ENCODE measurements around the gene IMPDH1.

IMPDH1 gene

GRCh38 chr7:128374041-128374440 lies 35.7 kb downstream of the IMPDH1 start:
- H3K36me3 ChIP-seq (ENCODE audit: control insufficient read depth in 4 of 4, insufficient read depth in 4 of 4, low read length in 3 of 4), result no peaks in the 10 kb centered on the region
- CTCF ChIA-PET, result interaction anchor here (1.3 to 67.2 kb wide), 6 partner anchors 12 to 86 kb away, joined by 4 to 1829 read pairs (median 10); partner anchors contain the start of gene IMPDH1
- H3K4me1 ChIP-seq (ENCODE audit: control extremely low read depth in 1 of 4, control insufficient read depth in 4 of 4, insufficient read depth in 4 of 4, low read length in 3 of 4), result peaks cover 0 to 5% (median 4%) of the 10 kb centered on the region in 4 experiments
- POLR2A ChIA-PET, result interaction anchor here (1.6 kb wide), 1 partner anchor 13 kb away, joined by 4 read pairs; the partner anchor contains the start of gene PRRT4
- no peak overlapping the region for H3K4me3 ChIP-seq (ENCODE audit: control insufficient read depth in 1 of 7, extremely low read depth in 1 of 7, insufficient read depth in 4 of 7, low read depth in 2 of 7, low read length in 6 of 7)
- no peaks in the 10 kb centered on the region for H3K9me3 ChIP-seq (ENCODE audit: control extremely low read depth in 1 of 5, control insufficient read depth in 4 of 5, insufficient read depth in 2 of 5, low read depth in 1 of 5, low read length in 4 of 5)
- no peak overlapping the region for H3K27ac ChIP-seq (ENCODE audit: insufficient read depth in 1 of 2, low read depth in 1 of 2, low read length in 2 of 2, poor library complexity in 1 of 2, severe bottlenecking in 2 of 2)
- 100% methylated on average over 1 of the region's 1 CpG for WGBS (ENCODE audit: insufficient coverage)
- H3K27me3 ChIP-seq (replicated peaks in 2 of 5; ENCODE audit: control insufficient read depth in 4 of 5, insufficient read depth in 5 of 5, low read length in 4 of 5), result no peaks in the 10 kb centered on the region
- DNase-seq, result no peak

DNA sequence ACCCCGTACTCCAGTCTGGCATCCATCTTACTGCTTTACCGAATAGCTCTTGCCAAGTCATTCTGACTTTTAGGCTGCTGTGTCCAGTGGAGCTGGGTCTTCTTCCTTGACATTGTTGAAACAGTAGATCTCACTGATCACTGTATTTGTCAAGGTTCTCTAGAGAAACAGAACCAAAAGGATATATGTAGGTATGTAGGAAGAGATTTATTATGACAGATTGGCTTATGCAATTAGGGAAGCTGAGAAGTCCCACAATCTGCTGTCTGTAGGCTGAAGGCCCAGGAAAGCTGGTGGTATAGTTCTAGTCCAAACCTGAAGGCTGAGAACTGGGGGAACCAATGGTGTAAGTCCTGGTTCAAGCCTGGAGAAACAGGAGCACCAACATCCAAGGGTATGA lies 36.2 kb downstream of the IMPDH1 start:
- ChIA-PET POLR2A (interaction anchor here (1.6 kb wide), 1 partner anchor 12 kb away, joined by 4 read pairs; the partner anchor contains the start of gene PRRT4), CTCF (interaction anchor here (0.9 to 67.2 kb wide), 8 partner anchors 11 to 86 kb away, joined by 3 to 1829 read pairs (median 6); partner anchors contain the start of gene IMPDH1)
- H3K9me3 ChIP-seq (ENCODE audit: control extremely low read depth in 1 of 5, control insufficient read depth in 4 of 5, insufficient read depth in 2 of 5, low read depth in 1 of 5, low read length in 4 of 5), result no peaks in the 10 kb centered on the region
- 94% methylated on average over 2 of the region's 2 CpGs for WGBS (ENCODE audit: insufficient coverage)
- H3K4me1 ChIP-seq (ENCODE audit: control extremely low read depth in 1 of 4, control insufficient read depth in 4 of 4, insufficient read depth in 4 of 4, low read length in 3 of 4), result peaks cover 0 to under 1% (median under 1%) of the 10 kb centered on the region in 4 experiments
- H3K4me3 ChIP-seq (ENCODE audit: control insufficient read depth in 1 of 7, extremely low read depth in 1 of 7, insufficient read depth in 4 of 7, low read depth in 2 of 7, low read length in 6 of 7), result no peak overlapping the region
- DNase-seq, result no peak
- no peak overlapping the region for H3K27ac ChIP-seq (ENCODE audit: insufficient read depth in 1 of 2, low read depth in 1 of 2, low read length in 2 of 2, poor library complexity in 1 of 2, severe bottlenecking in 2 of 2)
- no peaks in the 10 kb centered on the region for H3K27me3 ChIP-seq (replicated peaks in 2 of 5; ENCODE audit: control insufficient read depth in 4 of 5, insufficient read depth in 5 of 5, low read length in 4 of 5)
- H3K36me3 ChIP-seq (ENCODE audit: control insufficient read depth in 4 of 4, insufficient read depth in 4 of 4, low read length in 3 of 4), result no peaks in the 10 kb centered on the region

- no CpG with 5 or more reads among the region's 4 CpGs for WGBS (ENCODE audit: insufficient coverage)
- Histone ChIP-seq H3K27ac (ENCODE audit: insufficient read depth in 1 of 2, low read depth in 1 of 2, low read length in 2 of 2, poor library complexity in 1 of 2, severe bottlenecking in 2 of 2) (no peak overlapping the region), H3K27me3 (replicated peaks in 2 of 5; ENCODE audit: control insufficient read depth in 4 of 5, insufficient read depth in 5 of 5, low read length in 4 of 5) (peaks cover 0 to 6% (median 0%) of the 10 kb centered on the region in 5 experiments), H3K36me3 (ENCODE audit: control insufficient read depth in 4 of 4, insufficient read depth in 4 of 4, low read length in 3 of 4) (no peaks in the 10 kb centered on the region), H3K4me1 (ENCODE audit: control extremely low read depth in 1 of 4, control insufficient read depth in 4 of 4, insufficient read depth in 4 of 4, low read length in 3 of 4) (no peaks in the 10 kb centered on the region), H3K4me3 (ENCODE audit: control insufficient read depth in 1 of 7, extremely low read depth in 1 of 7, insufficient read depth in 4 of 7, low read depth in 2 of 7, low read length in 6 of 7) (no peak overlapping the region), H3K9me3 (ENCODE audit: control extremely low read depth in 1 of 5, control insufficient read depth in 4 of 5, insufficient read depth in 2 of 5, low read depth in 1 of 5, low read length in 4 of 5) (no peaks in the 10 kb centered on the region)
- DNase-seq, result no peak
- POLR2A ChIA-PET, result no interaction called here
- CTCF ChIA-PET, result interaction anchor here (67.2 kb wide), 1 partner anchor 39 kb away, joined by 1829 read pairs; the partner anchor contains the start of gene IMPDH1
Measured at GRCh38 chr7:128370491-128370890, 39.3 kb downstream of the IMPDH1 start.

GRCh38 chr7:128366986-128367385 lies 42.8 kb downstream of the IMPDH1 start:
- Histone ChIP-seq H3K36me3 (ENCODE audit: control insufficient read depth in 4 of 4, insufficient read depth in 4 of 4, low read length in 3 of 4) (no peaks in the 10 kb centered on the region), H3K27ac (ENCODE audit: insufficient read depth in 1 of 2, low read depth in 1 of 2, low read length in 2 of 2, poor library complexity in 1 of 2, severe bottlenecking in 2 of 2) (no peak overlapping the region), H3K9me3 (ENCODE audit: control extremely low read depth in 1 of 5, control insufficient read depth in 4 of 5, insufficient read depth in 2 of 5, low read depth in 1 of 5, low read length in 4 of 5) (no peaks in the 10 kb centered on the region), H3K27me3 (replicated peaks in 2 of 5; ENCODE audit: control insufficient read depth in 4 of 5, insufficient read depth in 5 of 5, low read length in 4 of 5) (peaks cover 8 to 33% (median 22%) of the 10 kb centered on the region in 5 experiments), H3K4me1 (ENCODE audit: control extremely low read depth in 1 of 4, control insufficient read depth in 4 of 4, insufficient read depth in 4 of 4, low read length in 3 of 4) (peaks cover 0 to 2% (median 2%) of the 10 kb centered on the region in 4 experiments), H3K4me3 (ENCODE audit: control insufficient read depth in 1 of 7, extremely low read depth in 1 of 7, insufficient read depth in 4 of 7, low read depth in 2 of 7, low read length in 6 of 7) (no peak overlapping the region)
- ChIA-PET POLR2A (no interaction called here), CTCF (interaction anchor here (0.9 to 67.2 kb wide), 3 partner anchors 12 to 42 kb away, joined by 3 to 1829 read pairs (median 6); partner anchors contain the start of gene IMPDH1)
- no peak for DNase-seq

GRCh38 chr7:128366300-128366699 lies 43.5 kb downstream of the IMPDH1 start:
- WGBS (ENCODE audit: insufficient coverage), result 43% methylated on average over 1 of the region's 1 CpG
- CTCF ChIA-PET, result interaction anchor here (0.9 to 67.2 kb wide), 3 partner anchors 11 to 43 kb away, joined by 3 to 1829 read pairs (median 6); partner anchors contain the start of gene IMPDH1
- peaks cover 8 to 37% (median 23%) of the 10 kb centered on the region in 5 experiments for H3K27me3 ChIP-seq (replicated peaks in 2 of 5; ENCODE audit: control insufficient read depth in 4 of 5, insufficient read depth in 5 of 5, low read length in 4 of 5)

DNA sequence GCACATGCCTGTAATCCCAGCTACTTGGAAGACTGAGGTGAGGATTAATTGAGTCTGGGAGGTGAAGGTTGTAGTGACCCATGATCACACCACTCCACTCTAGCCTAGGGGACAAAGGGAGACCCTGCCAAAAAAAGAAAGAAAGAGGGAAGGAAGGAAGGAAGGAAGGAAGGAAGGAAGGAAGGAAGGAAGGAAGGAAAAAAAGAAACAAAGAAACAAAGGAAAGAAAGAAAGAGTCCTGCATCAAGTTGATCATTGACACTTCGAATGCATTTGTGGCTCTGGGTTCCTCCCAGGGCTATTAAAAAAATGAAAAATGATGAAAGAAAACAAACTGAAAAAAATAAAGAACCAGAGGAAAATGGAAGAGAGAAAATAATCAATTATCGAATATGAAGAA lies 44.4 kb downstream of the IMPDH1 start:
- ChIA-PET CTCF (interaction anchor here (1.4 to 67.2 kb wide), 3 partner anchors 10 to 44 kb away, joined by 5 to 1829 read pairs (median 6); partner anchors contain the start of gene IMPDH1), POLR2A (interaction anchor here (0.6 kb wide), 1 partner anchor 96 kb away, joined by 3 read pairs; no protein-coding TSS in a partner anchor)

More at GRCh38 chr7:128366300-128366699, 43.5 kb downstream of the IMPDH1 start:
- no peak for DNase-seq
- H3K27ac ChIP-seq (ENCODE audit: insufficient read depth in 1 of 2, low read depth in 1 of 2, low read length in 2 of 2, poor library complexity in 1 of 2, severe bottlenecking in 2 of 2), result no peak overlapping the region
- no peaks in the 10 kb centered on the region for H3K36me3 ChIP-seq (ENCODE audit: control insufficient read depth in 4 of 4, insufficient read depth in 4 of 4, low read length in 3 of 4)
- H3K4me3 ChIP-seq (ENCODE audit: control insufficient read depth in 1 of 7, extremely low read depth in 1 of 7, insufficient read depth in 4 of 7, low read depth in 2 of 7, low read length in 6 of 7), result no peak overlapping the region
- peaks cover 0 to 9% (median 7%) of the 10 kb centered on the region in 4 experiments for H3K4me1 ChIP-seq (ENCODE audit: control extremely low read depth in 1 of 4, control insufficient read depth in 4 of 4, insufficient read depth in 4 of 4, low read length in 3 of 4)
- POLR2A ChIA-PET, result no interaction called here
- H3K9me3 ChIP-seq (ENCODE audit: control extremely low read depth in 1 of 5, control insufficient read depth in 4 of 5, insufficient read depth in 2 of 5, low read depth in 1 of 5, low read length in 4 of 5), result no peaks in the 10 kb centered on the region

GRCh38 chr7:128364166-128364870 lies 45.5 kb downstream of the IMPDH1 start:
- Histone ChIP-seq H3K27me3 (replicated peaks in 2 of 5; ENCODE audit: control insufficient read depth in 4 of 5, insufficient read depth in 5 of 5, low read length in 4 of 5) (peaks cover 11 to 50% (median 25%) of the 10 kb centered on the region in 5 experiments), H3K4me3 (ENCODE audit: control insufficient read depth in 1 of 7, extremely low read depth in 1 of 7, insufficient read depth in 4 of 7, low read depth in 2 of 7, low read length in 6 of 7) (no peak overlapping the region), H3K27ac (ENCODE audit: insufficient read depth in 1 of 2, low read depth in 1 of 2, low read length in 2 of 2, poor library complexity in 1 of 2, severe bottlenecking in 2 of 2) (no peak overlapping the region), H3K4me1 (ENCODE audit: control extremely low read depth in 1 of 4, control insufficient read depth in 4 of 4, insufficient read depth in 4 of 4, low read length in 3 of 4) (peaks cover 0 to 20% (median 19%) of the 10 kb centered on the region in 4 experiments), H3K9me3 (ENCODE audit: control extremely low read depth in 1 of 5, control insufficient read depth in 4 of 5, insufficient read depth in 2 of 5, low read depth in 1 of 5, low read length in 4 of 5) (no peaks in the 10 kb centered on the region), H3K36me3 (ENCODE audit: control insufficient read depth in 4 of 4, insufficient read depth in 4 of 4, low read length in 3 of 4) (no peaks in the 10 kb centered on the region)
- 93% methylated on average over 3 of the region's 4 CpGs for WGBS (ENCODE audit: insufficient coverage)
- ChIA-PET POLR2A (no interaction called here), CTCF (interaction anchor here (1.4 to 67.2 kb wide), 2 partner anchors 11 to 45 kb away, joined by 5 to 1829 read pairs; partner anchors contain the start of gene IMPDH1)
- DNase-seq, result no peak

More for the DNA sequence above, 44.4 kb downstream of the IMPDH1 start:
- H3K27me3 ChIP-seq (replicated peaks in 2 of 5; ENCODE audit: control insufficient read depth in 4 of 5, insufficient read depth in 5 of 5, low read length in 4 of 5), result peaks cover 8 to 43% (median 23%) of the 10 kb centered on the region in 5 experiments
- H3K4me3 ChIP-seq (ENCODE audit: control insufficient read depth in 1 of 7, extremely low read depth in 1 of 7, insufficient read depth in 4 of 7, low read depth in 2 of 7, low read length in 6 of 7), result no peak overlapping the region
- no peaks in the 10 kb centered on the region for H3K9me3 ChIP-seq (ENCODE audit: control extremely low read depth in 1 of 5, control insufficient read depth in 4 of 5, insufficient read depth in 2 of 5, low read depth in 1 of 5, low read length in 4 of 5)
- H3K36me3 ChIP-seq (ENCODE audit: control insufficient read depth in 4 of 4, insufficient read depth in 4 of 4, low read length in 3 of 4), result no peaks in the 10 kb centered on the region
- peaks cover 0 to 17% (median 16%) of the 10 kb centered on the region in 4 experiments for H3K4me1 ChIP-seq (ENCODE audit: control extremely low read depth in 1 of 4, control insufficient read depth in 4 of 4, insufficient read depth in 4 of 4, low read length in 3 of 4)
- no peak overlapping the region for H3K27ac ChIP-seq (ENCODE audit: insufficient read depth in 1 of 2, low read depth in 1 of 2, low read length in 2 of 2, poor library complexity in 1 of 2, severe bottlenecking in 2 of 2)
- WGBS (ENCODE audit: insufficient coverage), result 89% methylated on average over 1 of the region's 2 CpGs
- no peak for DNase-seq
